Chondrocyte (in vitro differentiated cells): ENCODE results near the gene RGS6. TPM values are rescaled to one million over a fixed set of nuclear protein-coding genes. Genes with fewer than 3 reads are reported as not detected.

ENCODE experiments used
- DNase-seq: peaks from one replicate; pipeline ENCODE4 v3.0.0; 2021; ENCODE audit warnings: mixed read lengths, low spot score
- H3K27ac Mint-ChIP-seq: one replicate; pipeline ENCODE4 v1.8.0; 2021; ENCODE audit warnings: mild to moderate bottlenecking, moderate library complexity, mixed read lengths; ENCODE audit not compliant: unreplicated experiment
- H3K27me3 Mint-ChIP-seq: 2 replicates; pipeline ENCODE4 v1.8.0; 2021; ENCODE audit warnings: low read depth, mixed read lengths
- H3K36me3 Mint-ChIP-seq: 2 replicates; pipeline ENCODE4 v1.8.0; 2021; ENCODE audit warnings: low read depth, mixed read lengths
- H3K4me1 Mint-ChIP-seq: 2 replicates; pipeline ENCODE4 v1.8.0; 2021; ENCODE audit warnings: low read depth, mild to moderate bottlenecking, mixed read lengths
- H3K4me3 Mint-ChIP-seq: one replicate; pipeline ENCODE4 v1.8.0; 2021; ENCODE audit warnings: mild to moderate bottlenecking, moderate library complexity, mixed read lengths; ENCODE audit not compliant: unreplicated experiment
- H3K9me3 Mint-ChIP-seq: 2 replicates; pipeline ENCODE4 v1.8.0; 2021; ENCODE audit warnings: low read depth, mixed read lengths
- CTCF ChIP-seq: fragments of 200-600 bp; sonication (generic); IDR thresholded peaks from 2 replicates; pipeline ENCODE4 v1.5.0; 2021; ENCODE audit warnings: antibody characterized with exemption, mild to moderate bottlenecking, moderate library complexity
- total RNA-seq: library from RNA; stranded (reverse); gene quantifications from 3 replicates; pipeline ENCODE4 v1.2.1, GENCODE V29; 2021

The RGS6 gene
- total RNA-seq, 1 donor from 2014 or later = 0.12 TPM

GRCh38 chr14:72541546-72541945 is 609.3 kb downstream of the RGS6 start:
- no peaks in the 10 kb centered on the region for H3K9me3 Mint-ChIP-seq
- no peak for DNase-seq
- H3K4me3 Mint-ChIP-seq = no peak overlapping the region
- H3K27ac Mint-ChIP-seq = no peak overlapping the region
- H3K4me1 Mint-ChIP-seq = peaks cover 19% of the 10 kb centered on the region
- H3K27me3 Mint-ChIP-seq = no peaks in the 10 kb centered on the region
- H3K36me3 Mint-ChIP-seq = no peaks in the 10 kb centered on the region
- TF ChIP-seq CTCF = no peak

DNA sequence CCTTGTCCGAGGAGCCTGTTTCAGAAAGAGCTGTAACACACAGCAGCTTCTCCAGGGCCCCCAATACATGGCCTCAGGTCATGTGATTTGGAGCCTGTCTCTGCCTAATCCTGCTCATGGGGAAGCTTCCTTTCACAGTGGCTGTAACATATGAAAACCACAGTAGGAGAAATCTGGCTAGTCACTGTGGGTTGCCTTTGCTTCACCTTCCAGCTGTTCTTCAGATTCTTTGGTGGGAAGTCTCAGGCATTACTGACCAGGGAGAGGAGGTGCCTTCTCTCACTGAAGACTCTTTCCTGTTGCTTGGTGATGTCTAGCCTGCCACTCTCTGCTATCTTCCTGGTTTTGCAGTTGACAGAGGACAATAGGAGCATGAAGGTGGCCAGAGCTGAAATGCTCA is 611.1 kb downstream of the RGS6 start:
- Mint-ChIP-seq H3K27ac (no peak overlapping the region), H3K4me3 (no peak overlapping the region), H3K36me3 (no peaks in the 10 kb centered on the region), H3K27me3 (no peaks in the 10 kb centered on the region), H3K4me1 (peaks cover 19% of the 10 kb centered on the region), H3K9me3 (no peaks in the 10 kb centered on the region)
- no peak for DNase-seq
- no peak for TF ChIP-seq CTCF

GRCh38 chr14:72544615-72545387 is 612.6 kb downstream of the RGS6 start:
- Mint-ChIP-seq H3K27ac (no peak overlapping the region), H3K4me1 (peaks cover 19% of the 10 kb centered on the region), H3K27me3 (no peaks in the 10 kb centered on the region), H3K36me3 (no peaks in the 10 kb centered on the region), H3K9me3 (no peaks in the 10 kb centered on the region), H3K4me3 (no peak overlapping the region)
- no peak for DNase-seq
- no peak for TF ChIP-seq CTCF

GRCh38 chr14:72545411-72546311 is 613.4 kb downstream of the RGS6 start:
- Mint-ChIP-seq H3K27ac (no peak overlapping the region), H3K4me3 (no peak overlapping the region), H3K27me3 (no peaks in the 10 kb centered on the region), H3K9me3 (no peaks in the 10 kb centered on the region), H3K36me3 (no peaks in the 10 kb centered on the region), H3K4me1 (peaks cover 19% of the 10 kb centered on the region)
- DNase-seq = no peak
- no peak for TF ChIP-seq CTCF

DNA sequence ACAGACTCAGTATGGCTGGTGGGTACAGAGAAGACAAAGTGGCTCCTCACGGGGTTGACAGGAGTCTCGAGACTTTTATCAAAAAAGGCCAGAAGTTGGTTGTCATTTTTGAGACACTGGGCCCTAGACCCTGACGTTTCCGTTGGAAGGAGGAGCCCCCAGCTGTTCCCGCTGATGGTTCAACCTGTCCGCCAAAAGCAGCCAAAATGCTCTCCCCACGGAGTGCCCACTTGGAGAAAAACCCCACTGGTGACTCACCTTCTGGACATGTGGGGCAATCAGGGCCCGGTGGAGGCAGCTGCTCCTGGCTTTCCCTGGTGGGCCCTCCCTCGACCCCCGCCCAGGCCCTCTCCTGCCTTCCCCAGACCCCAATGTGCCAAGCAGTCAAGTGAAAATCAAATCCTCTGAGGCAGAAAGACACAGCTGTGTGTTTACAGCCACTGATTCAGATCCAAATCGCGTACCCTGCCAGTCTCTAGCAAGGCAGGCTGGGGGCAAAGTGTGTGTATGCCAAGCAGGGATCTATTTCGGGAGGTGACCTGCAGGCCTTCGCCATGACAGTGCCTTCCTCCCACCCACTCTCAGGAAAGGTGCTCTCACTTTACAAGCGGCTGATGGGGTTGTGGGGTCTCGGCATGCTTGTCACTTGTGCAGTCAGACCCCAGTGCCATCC is 614.3 kb downstream of the RGS6 start:
- H3K36me3 Mint-ChIP-seq = no peaks in the 10 kb centered on the region
- H3K27me3 Mint-ChIP-seq = no peaks in the 10 kb centered on the region
- H3K4me1 Mint-ChIP-seq = peaks cover 19% of the 10 kb centered on the region
- H3K27ac Mint-ChIP-seq = no peak overlapping the region
- H3K4me3 Mint-ChIP-seq = no peak overlapping the region
- H3K9me3 Mint-ChIP-seq = no peaks in the 10 kb centered on the region
- DNase-seq = no peak
- no peak for TF ChIP-seq CTCF
